Measurements from ENCODE around the gene IL23A.

Gene IL23A

DNA sequence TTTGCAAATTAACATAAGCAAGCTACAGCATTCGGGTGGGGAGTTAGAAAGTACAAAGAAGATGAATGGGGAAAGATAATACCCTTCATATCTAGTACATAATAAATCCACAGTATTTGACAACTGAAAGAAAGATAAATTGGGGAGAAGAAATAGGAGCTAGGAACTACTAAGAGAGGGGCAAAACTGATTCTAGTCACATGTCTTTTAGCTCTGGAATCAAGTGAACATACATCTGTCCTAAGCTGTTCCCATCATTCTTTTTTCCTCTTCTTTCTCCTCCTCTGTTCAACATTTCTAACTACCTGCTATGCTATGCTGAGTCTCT lies 39.3 kb downstream of the IL23A start:
- TF ChIP-seq, protein P1, sequence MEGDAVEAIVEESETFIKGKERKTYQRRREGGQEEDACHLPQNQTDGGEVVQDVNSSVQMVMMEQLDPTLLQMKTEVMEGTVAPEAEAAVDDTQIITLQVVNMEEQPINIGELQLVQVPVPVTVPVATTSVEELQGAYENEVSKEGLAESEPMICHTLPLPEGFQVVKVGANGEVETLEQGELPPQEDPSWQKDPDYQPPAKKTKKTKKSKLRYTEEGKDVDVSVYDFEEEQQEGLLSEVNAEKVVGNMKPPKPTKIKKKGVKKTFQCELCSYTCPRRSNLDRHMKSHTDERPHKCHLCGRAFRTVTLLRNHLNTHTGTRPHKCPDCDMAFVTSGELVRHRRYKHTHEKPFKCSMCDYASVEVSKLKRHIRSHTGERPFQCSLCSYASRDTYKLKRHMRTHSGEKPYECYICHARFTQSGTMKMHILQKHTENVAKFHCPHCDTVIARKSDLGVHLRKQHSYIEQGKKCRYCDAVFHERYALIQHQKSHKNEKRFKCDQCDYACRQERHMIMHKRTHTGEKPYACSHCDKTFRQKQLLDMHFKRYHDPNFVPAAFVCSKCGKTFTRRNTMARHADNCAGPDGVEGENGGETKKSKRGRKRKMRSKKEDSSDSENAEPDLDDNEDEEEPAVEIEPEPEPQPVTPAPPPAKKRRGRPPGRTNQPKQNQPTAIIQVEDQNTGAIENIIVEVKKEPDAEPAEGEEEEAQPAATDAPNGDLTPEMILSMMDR (IDR thresholded peaks at IDR 0.05; ENCODE audit: insufficient read depth, missing control alignments), result no peak
- FAIRE-seq, result no peak
- DNase-seq (ENCODE audit: insufficient read length, low spot score), result no peak

DNA sequence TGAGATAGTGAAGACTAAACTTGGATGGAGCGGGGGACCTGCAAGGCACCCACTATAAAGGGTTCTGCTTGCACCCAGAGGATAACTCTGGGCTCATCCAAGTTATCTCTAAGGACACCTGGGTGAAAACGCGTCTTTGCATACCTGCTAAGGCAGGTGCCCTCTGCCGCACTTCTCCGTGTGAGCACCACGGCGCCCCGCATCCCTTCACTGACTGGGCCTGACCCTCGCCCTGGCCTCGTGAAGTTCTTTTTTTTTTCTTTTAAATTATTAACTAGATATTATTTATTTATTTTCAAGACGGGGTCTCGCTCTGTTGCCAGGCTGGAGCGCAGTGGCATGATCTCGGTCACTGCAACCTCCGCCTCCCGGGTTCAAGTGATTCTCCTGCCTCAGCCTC lies 43.9 kb downstream of the IL23A start:
- DNase-seq (ENCODE audit: insufficient read length, low spot score) (no peak), FAIRE-seq (no peak)
- TF ChIP-seq, protein P1 (IDR thresholded peaks at IDR 0.05; ENCODE audit: insufficient read depth, missing control alignments), result no peak

DNA sequence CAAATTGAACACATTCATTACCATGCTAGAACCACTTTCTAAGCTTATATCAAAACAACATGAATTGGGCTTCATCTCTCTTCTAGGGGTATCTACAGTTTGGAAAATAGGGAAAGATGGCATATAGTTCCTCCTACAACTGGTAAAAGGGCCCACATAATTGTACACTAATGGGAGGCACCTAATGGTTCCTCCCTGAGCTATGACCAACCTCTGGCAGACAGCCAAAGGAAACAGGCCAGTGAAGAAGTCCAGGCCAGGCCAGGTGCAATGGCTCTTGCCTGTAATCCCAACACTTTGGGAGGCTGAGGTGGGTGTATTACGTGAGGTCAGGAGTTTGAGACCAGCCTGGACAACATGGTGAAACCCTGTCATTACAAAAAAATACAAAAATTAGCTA lies 47.2 kb downstream of the IL23A start:
- FAIRE-seq (no peak), DNase-seq (ENCODE audit: insufficient read length, low spot score) (no peak)
- TF ChIP-seq, protein P1 (IDR thresholded peaks at IDR 0.05; ENCODE audit: insufficient read depth, missing control alignments), result no peak

DNA sequence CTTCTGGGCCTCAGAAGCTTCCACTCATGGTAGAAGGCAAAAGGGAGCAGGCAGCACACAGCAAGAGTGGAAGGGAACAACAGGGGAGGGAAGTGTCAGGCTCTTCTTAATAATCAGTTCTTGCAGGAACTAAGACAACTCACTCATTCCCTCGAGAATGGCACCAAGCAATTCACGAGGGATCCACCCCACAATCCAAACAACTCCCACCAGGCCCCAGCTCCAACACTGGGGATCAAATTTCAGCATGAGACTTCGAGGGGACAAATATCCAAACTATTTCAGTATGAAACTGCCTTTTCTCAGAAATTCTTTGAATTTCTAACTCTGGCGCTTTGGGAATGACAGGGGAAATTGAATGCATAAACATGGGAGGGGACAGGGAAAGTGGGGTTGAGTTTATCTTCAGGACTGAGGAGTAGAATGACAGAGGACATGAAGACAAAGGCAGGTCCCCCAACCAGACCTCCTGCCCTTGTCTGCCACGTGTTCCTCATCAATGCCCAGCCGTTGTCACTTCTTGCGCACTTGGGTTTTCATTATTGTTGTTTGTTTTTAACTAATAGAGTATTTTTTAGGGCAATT lies 48.6 kb downstream of the IL23A start:
- TF ChIP-seq, protein P1 (IDR thresholded peaks at IDR 0.05; ENCODE audit: insufficient read depth, missing control alignments), result no peak
- DNase-seq (ENCODE audit: insufficient read length, low spot score) (no peak), FAIRE-seq (no peak)

DNA sequence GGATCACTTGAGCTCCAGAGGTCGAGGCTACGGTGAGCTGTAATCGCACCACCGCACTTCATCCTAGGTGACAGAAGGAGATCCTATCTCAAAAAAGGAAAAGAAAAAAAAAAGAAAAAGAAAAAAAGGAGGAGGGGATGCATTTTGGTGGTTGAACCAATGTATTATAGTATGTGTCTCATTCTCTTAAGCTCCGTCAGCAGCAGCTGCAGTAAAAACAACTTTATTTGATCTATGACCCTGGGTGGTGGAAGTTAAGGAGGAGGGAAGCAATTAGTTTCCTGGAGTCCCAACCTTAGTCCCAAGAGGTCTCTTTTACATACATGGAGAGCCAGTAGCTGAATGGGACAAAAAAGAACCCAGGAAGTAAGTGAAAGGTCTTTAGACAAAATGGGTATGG lies 50.7 kb downstream of the IL23A start:
- DNase-seq (ENCODE audit: insufficient read length, low spot score), result no peak
- TF ChIP-seq, protein P1 (IDR thresholded peaks at IDR 0.05; ENCODE audit: insufficient read depth, missing control alignments), result no peak
- no peak for FAIRE-seq

Data from D721Med (cell line).